Endometrium (tissue), 2 donors: ENCODE data around the gene EXOC7.

ENCODE experiments used
- FAIRE-seq: peaks from 2 replicates; lab custom pipeline; 2012; peaks lifted over from hg19 to GRCh38; lab: Jason Lieb, UNC
- donor health status: control.
- donor health status: control.

EXOC7 gene

GRCh38 chr17:76119409-76120371 is 16.1 kb upstream of the EXOC7 start:
- no peak for FAIRE-seq

- no peak for FAIRE-seq
Observed at GRCh38 chr17:76115138-76115754, 11.7 kb upstream of the EXOC7 start.

GRCh38 chr17:76111956-76112355 is 8.4 kb upstream of the EXOC7 start:
- no peak for FAIRE-seq

GRCh38 chr17:76107509-76107908 is 3.9 kb upstream of the EXOC7 start:
- no peak for FAIRE-seq

- FAIRE-seq: no peak
Observed at GRCh38 chr17:76106703-76107102, 3.1 kb upstream of the EXOC7 start.

- FAIRE-seq: no peak
Observed at GRCh38 chr17:76104896-76105231, 1.3 kb upstream of the EXOC7 start.

GRCh38 chr17:76104140-76104895 is 731 bp upstream of the EXOC7 start:
- FAIRE-seq: no peak

GRCh38 chr17:76102944-76103273 is 678 bp downstream of the EXOC7 start:
- no peak for FAIRE-seq

- no peak for FAIRE-seq
Observed at GRCh38 chr17:76097716-76098295, 5.8 kb downstream of the EXOC7 start.

GRCh38 chr17:76095943-76096342 is 7.6 kb downstream of the EXOC7 start:
- no peak for FAIRE-seq

GRCh38 chr17:76094046-76094445 is 9.5 kb downstream of the EXOC7 start:
- no peak for FAIRE-seq

- FAIRE-seq: no peak
Observed at GRCh38 chr17:76092526-76093413, 10.8 kb downstream of the EXOC7 start.

- FAIRE-seq: no peak
Observed at GRCh38 chr17:76091526-76092286, 11.9 kb downstream of the EXOC7 start.

- no peak for FAIRE-seq
Observed at GRCh38 chr17:76090517-76091129, 13.0 kb downstream of the EXOC7 start.

GRCh38 chr17:76089680-76090516 is 13.7 kb downstream of the EXOC7 start:
- no peak for FAIRE-seq

GRCh38 chr17:76088868-76089576 is 14.6 kb downstream of the EXOC7 start:
- FAIRE-seq: no peak

- no peak for FAIRE-seq
Observed at GRCh38 chr17:76088041-76088867, 15.3 kb downstream of the EXOC7 start.

- no peak for FAIRE-seq
Observed at GRCh38 chr17:76087531-76087930, 16.1 kb downstream of the EXOC7 start.
